H7 (cell line): ENCODE data around the gene DCBLD2. TPM values are rescaled to one million over a fixed set of nuclear protein-coding genes. Genes with fewer than 3 reads are reported as not detected.

Experiments used
- DNase-seq: peaks from one replicate; pipeline ENCODE4 v3.0.0; 2012
- H3K27me3 ChIP-seq: 2 replicates; pipeline ENCODE4 v1.6.0; 2011; ENCODE audit warnings: mild to moderate bottlenecking, low read length; ENCODE audit not compliant: control insufficient read depth, insufficient read depth
- H3K36me3 ChIP-seq: replicated peaks from 2 replicates; pipeline ENCODE4 v1.5.1; 2011; ENCODE audit warnings: low read length; ENCODE audit not compliant: control insufficient read depth, insufficient read depth
- H3K4me3 ChIP-seq: 2 replicates; pipeline ENCODE4 v1.5.1; 2011; ENCODE audit warnings: low read depth, mild to moderate bottlenecking, control low read depth, low read length, moderate library complexity; ENCODE audit not compliant: insufficient read depth
- total RNA-seq: library from RNA; depleted of rRNA; stranded (reverse); fragments of >200 nt; shearing (Covaris generic); gene quantifications from 2 replicates; pipeline ENCODE4 v1.2.3, GENCODE V29; 2014; rRNA removed

The DCBLD2 gene
- total RNA-seq, 1 experiment from 2014 or later: 43.8 TPM

DNA sequence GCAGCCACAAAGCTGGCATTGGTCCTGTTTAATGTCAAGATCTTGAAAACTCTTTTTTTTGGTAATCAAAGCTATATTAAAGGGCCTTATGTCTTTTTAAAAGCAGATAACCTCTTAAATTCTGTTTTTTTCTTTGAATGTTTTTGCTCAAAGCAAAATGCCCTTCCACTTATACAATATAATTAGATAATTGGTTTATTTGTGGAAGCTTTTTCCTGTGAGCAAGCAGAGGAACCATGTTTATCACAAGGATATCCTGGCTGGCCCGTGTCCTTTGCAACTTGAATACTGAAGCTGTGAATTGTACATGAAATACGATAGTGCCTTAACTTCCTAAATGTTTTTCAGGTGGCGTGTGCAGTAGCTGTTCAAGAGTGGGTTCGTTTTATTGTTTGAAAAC is 135.8 kb downstream of the DCBLD2 start:
- no peaks in the 10 kb centered on the region for H3K36me3 ChIP-seq
- no peaks in the 10 kb centered on the region for H3K27me3 ChIP-seq
- no peak for DNase-seq
- no peak overlapping the region for H3K4me3 ChIP-seq

DNA sequence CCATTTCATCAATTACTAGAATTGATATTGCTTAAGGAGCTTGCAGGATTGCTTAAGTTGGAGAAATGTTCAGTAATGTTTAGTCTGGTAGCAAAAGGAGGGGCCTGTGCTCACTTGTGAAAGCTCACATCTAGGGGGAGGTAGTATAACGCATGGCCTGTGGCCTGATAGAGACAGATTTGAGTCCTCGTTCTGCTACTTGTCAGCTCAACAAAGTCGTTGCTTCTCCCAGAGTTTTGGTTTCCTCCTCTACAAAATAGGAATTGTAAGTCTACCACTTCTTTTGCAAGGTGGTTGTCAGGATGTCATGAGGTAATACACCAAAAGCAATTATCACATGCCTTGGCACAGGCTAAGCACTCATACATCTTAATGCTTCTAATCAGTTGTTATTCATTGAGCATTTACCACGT is 137.0 kb downstream of the DCBLD2 start:
- no peak for DNase-seq
- Histone ChIP-seq H3K27me3 (no peaks in the 10 kb centered on the region), H3K36me3 (no peaks in the 10 kb centered on the region)

GRCh38 chr3:98763819-98764418 is 137.6 kb downstream of the DCBLD2 start:
- Histone ChIP-seq H3K4me3 (no peak overlapping the region), H3K27me3 (no peaks in the 10 kb centered on the region), H3K36me3 (no peaks in the 10 kb centered on the region)
- DNase-seq: no peak

More for the DNA sequence above, 137.0 kb downstream of the DCBLD2 start:
- H3K4me3 ChIP-seq: no peak overlapping the region

- no peak for DNase-seq
- Histone ChIP-seq H3K27me3 (no peaks in the 10 kb centered on the region), H3K4me3 (no peak within 1 kb of the TSS), H3K36me3 (no peaks in the 10 kb centered on the region)
Measured at GRCh38 chr3:98763076-98763475, 138.4 kb downstream of the DCBLD2 start, which contains the start of gene ST3GAL6. TSS of gene ST3GAL6 (plus strand) at chr3:98763340. CDS start at chr3:98768441, 5,101 bp downstream.

DNA sequence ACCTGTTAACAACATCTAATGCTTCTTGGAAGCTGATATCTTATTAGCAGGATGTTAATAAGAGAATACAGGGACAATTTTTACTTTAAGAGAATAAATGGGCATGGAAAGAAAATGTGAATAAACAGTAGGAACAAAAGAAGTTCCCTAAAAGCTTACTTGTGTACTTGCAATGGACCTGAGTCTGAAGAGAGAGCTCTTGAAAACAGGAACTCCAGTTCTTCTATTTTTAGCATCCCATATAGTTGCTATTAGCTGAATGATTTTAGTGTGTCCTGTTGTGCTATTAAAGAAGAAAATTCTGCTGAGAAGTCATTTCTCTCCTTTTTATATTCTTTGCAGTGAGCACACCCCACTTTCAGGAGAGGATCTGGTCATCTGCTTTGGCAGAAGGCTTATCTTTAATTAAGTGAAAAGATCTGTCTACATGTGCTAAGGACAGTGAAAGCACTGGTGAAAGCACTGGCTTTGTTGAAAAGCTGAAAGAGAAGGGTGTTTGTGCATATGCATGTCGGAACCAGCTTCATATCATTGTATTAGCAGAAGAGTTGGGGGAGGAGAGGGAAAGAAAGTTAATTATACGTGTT is 139.8 kb downstream of the DCBLD2 start:
- Histone ChIP-seq H3K4me3 (no peak overlapping the region), H3K27me3 (no peaks in the 10 kb centered on the region), H3K36me3 (no peaks in the 10 kb centered on the region)
- DNase-seq: no peak

- Histone ChIP-seq H3K36me3 (no peaks in the 10 kb centered on the region), H3K4me3 (no peak overlapping the region), H3K27me3 (no peaks in the 10 kb centered on the region)
- DNase-seq: no peak
Measured at GRCh38 chr3:98759629-98760028, 141.9 kb downstream of the DCBLD2 start.

GRCh38 chr3:98755601-98756000 is 145.9 kb downstream of the DCBLD2 start:
- Histone ChIP-seq H3K36me3 (no peaks in the 10 kb centered on the region), H3K4me3 (no peak overlapping the region), H3K27me3 (no peaks in the 10 kb centered on the region)
- no peak for DNase-seq

- H3K36me3 ChIP-seq: no peaks in the 10 kb centered on the region
- no peak overlapping the region for H3K4me3 ChIP-seq
- H3K27me3 ChIP-seq: no peaks in the 10 kb centered on the region
- DNase-seq: no peak
Measured at GRCh38 chr3:98754483-98754882, 147.0 kb downstream of the DCBLD2 start.

GRCh38 chr3:98750276-98750919 is 151.1 kb downstream of the DCBLD2 start:
- Histone ChIP-seq H3K36me3 (no peaks in the 10 kb centered on the region), H3K27me3 (no peaks in the 10 kb centered on the region), H3K4me3 (no peak overlapping the region)
- DNase-seq: no peak

DNA sequence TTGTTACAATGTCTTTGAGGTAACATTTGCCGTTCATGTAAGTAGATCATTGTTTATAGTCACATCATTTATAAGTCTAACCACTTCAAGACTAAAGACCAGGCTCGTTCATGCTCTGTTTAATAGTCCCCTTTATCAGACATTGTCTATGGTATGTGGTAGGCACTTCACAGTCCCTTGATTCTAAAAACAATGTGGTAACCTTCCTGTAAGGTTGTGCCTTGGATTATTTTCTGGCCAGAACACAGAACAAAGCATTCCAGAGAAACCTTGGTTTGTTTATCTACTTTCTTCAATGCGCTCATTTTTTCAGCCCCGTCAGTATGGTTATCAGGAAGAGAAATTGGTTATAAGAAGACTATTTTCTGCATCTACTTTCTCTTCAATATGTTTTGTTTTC is 154.6 kb downstream of the DCBLD2 start:
- Histone ChIP-seq H3K36me3 (no peaks in the 10 kb centered on the region), H3K27me3 (no peaks in the 10 kb centered on the region), H3K4me3 (no peak overlapping the region)
- DNase-seq: no peak

DNA sequence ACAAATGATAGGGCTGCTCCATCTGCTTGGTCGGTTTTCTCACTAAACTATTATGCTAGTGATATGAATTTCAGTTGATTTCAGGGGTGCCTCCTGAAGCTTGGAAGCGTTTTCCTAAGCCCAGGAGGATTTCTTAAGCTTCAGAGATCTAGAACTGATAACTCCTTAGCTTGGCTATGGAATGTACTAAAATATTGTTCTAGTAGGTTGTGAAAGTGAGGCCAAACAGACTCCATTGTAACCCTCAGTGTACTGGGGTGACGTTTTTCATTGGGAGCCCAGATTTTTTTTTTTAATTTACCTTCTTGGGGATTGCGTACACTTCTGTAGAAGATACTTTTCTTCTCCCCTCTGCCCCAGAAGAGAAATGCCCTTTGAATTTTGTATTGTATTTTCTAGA is 155.4 kb downstream of the DCBLD2 start:
- DNase-seq: no peak
- no peaks in the 10 kb centered on the region for H3K36me3 ChIP-seq
- no peak overlapping the region for H3K4me3 ChIP-seq
- no peaks in the 10 kb centered on the region for H3K27me3 ChIP-seq

Other genes starting within 250 kb of the DCBLD2 start
- 5.7 and 6.6 TPM in 2 replicates for gene ST3GAL6, start 138.4 kb downstream of the DCBLD2 start, total RNA-seq